Panc1 (cell line): ENCODE data around the gene LRRC23. TPM values are rescaled to one million over a fixed set of nuclear protein-coding genes. Genes with fewer than 3 reads are reported as not detected.

Experiments used
- ATAC-seq: fragments of 200-7000 bp; cut with Tn5 transposase; 2 replicates; pipeline ENCODE4 v1.9.1; 2020; ENCODE audit warnings: mild to moderate bottlenecking, moderate library complexity
- BruUV-seq: library from RNA; stranded (reverse); fragments of 400-500 nt; replicated peaks from 2 replicates; lab custom pipeline; 2021; lab: Mats Ljungman, UMichigan
- CTCF ChIA-PET: fragments of 300-600 bp; sonication (Branson Sonifier 250); formaldehyde crosslinking; loops from one replicate; lab custom pipeline; 2022; ENCODE audit warnings: antibody characterized with exemption; lab: Charles Lee
- POLR2A ChIA-PET: fragments of 300-600 bp; sonication (Branson Sonifier 250); formaldehyde crosslinking; loops from one replicate; lab custom pipeline; 2022; ENCODE audit warnings: antibody characterized with exemption; lab: Charles Lee
- DNase-seq: peaks from one replicate; pipeline ENCODE4 v3.0.0-alpha.2; 2010; ENCODE audit warnings: low read depth, low spot score
- H3K27ac ChIP-seq: 2 replicates; pipeline ENCODE4 v1.5.1; 2011; ENCODE audit warnings: mild to moderate bottlenecking, low read length, inconsistent platforms
- H3K27me3 ChIP-seq: fragments of 200-500 bp; sonication (Bioruptor generic); 2 replicates; pipeline ENCODE4 v1.6.0; 2014; ENCODE audit warnings: low read length, inconsistent platforms; ENCODE audit not compliant: control insufficient read depth, insufficient read depth
- H3K36me3 ChIP-seq: fragments of 200-500 bp; sonication (Bioruptor generic); 2 replicates; pipeline ENCODE4 v1.5.1; 2014; ENCODE audit warnings: inconsistent platforms, mild to moderate bottlenecking, low read length, moderate library complexity; ENCODE audit not compliant: control insufficient read depth, insufficient read depth
- H3K4me1 ChIP-seq: 2 replicates; pipeline ENCODE4 v1.5.1; 2011; ENCODE audit warnings: inconsistent platforms, mild to moderate bottlenecking, low read length, moderate library complexity; ENCODE audit not compliant: control insufficient read depth, insufficient read depth
- H3K4me3 ChIP-seq, 2 experiments: 2 replicates each; pipeline ENCODE4 v1.5.1; 2011 to 2012; ENCODE audit warnings: low read depth in 2 of 2, low read length in 2 of 2, mild to moderate bottlenecking in 2 of 2, inconsistent platforms in 1 of 2, moderate library complexity in 1 of 2
- H3K9me3 ChIP-seq: fragments of 200-500 bp; sonication (Bioruptor generic); 2 replicates; pipeline ENCODE4 v1.5.1; 2014; ENCODE audit warnings: low read depth, mild to moderate bottlenecking, inconsistent platforms, low read length, moderate library complexity; ENCODE audit not compliant: control insufficient read depth, insufficient read depth
- CTCF ChIP-seq: fragments of 450-650 bp; IDR thresholded peaks from 2 replicates; pipeline ENCODE4 v1.5.1; 2017; ENCODE audit warnings: mild to moderate bottlenecking
- POLR2AphosphoS5 ChIP-seq: IDR thresholded peaks from 2 replicates; pipeline ENCODE4 v1.6.1; 2012; ENCODE audit warnings: mild to moderate bottlenecking, low read depth, low read length, moderate library complexity
- REST ChIP-seq, 2 experiments: IDR thresholded peaks; 2 replicates each; pipeline ENCODE4 v1.6.1; 2011 to 2012; ENCODE audit warnings: low read depth in 2 of 2, control low read depth in 1 of 2, low read length in 1 of 2, mild to moderate bottlenecking in 1 of 2, moderate library complexity in 1 of 2; ENCODE audit not compliant: insufficient read depth in 1 of 2
- SIN3A ChIP-seq: IDR thresholded peaks from 2 replicates; pipeline ENCODE4 v1.6.1; 2012; ENCODE audit warnings: low read depth, mild to moderate bottlenecking, low read length, moderate library complexity, borderline replicate concordance; ENCODE audit not compliant: insufficient read depth
- TCF7L2 ChIP-seq: IDR thresholded peaks from 2 replicates; pipeline ENCODE4 v1.6.1; 2011; ENCODE audit warnings: mild to moderate bottlenecking, low read depth, low read length, inconsistent platforms
- in situ Hi-C: cut with HindIII; loops from 2 replicates; pipeline ENCODE4 v1.10.0; 2016; ENCODE audit warnings: low sequenced_read_pairs, low pct_unique_long_range_greater_than_20kb
- intact Hi-C: fragments of 100-400 bp; cut with micrococcal nuclease; formaldehyde crosslinking; loops from one replicate; pipeline ENCODE4 v1.10.0; 2022; ENCODE audit not compliant: unreplicated experiment
- total RNA-seq: library from RNA; stranded (reverse); gene quantifications from one replicate; pipeline ENCODE4 v1.2.1, GENCODE V29; 2021; ENCODE audit not compliant: unreplicated experiment

The LRRC23 gene
- total RNA-seq, 1 experiment from 2014 or later, result 6.5 TPM

GRCh38 chr12:6899427-6899826 is 5.2 kb upstream of the LRRC23 start:
- no peak for DNase-seq
- in situ Hi-C loops, result no loop called here
- BruUV-seq, result no TSS peak
- Histone ChIP-seq H3K36me3 (no peaks in the 10 kb centered on the region), H3K27me3 (no peaks in the 10 kb centered on the region), H3K4me1 (no peaks in the 10 kb centered on the region; the same call in 1 of the 2 replicates), H3K4me3 (no peak overlapping the region), H3K27ac (no peak overlapping the region), H3K9me3 (no peaks in the 10 kb centered on the region)
- TF ChIP-seq POLR2AphosphoS5, result no peak
- no peak for TF ChIP-seq REST (IDR thresholded peaks at IDR 0.05; ENCODE audit: insufficient read depth in 1 of 2, low read depth in 2 of 2, low read length in 1 of 2)
- TF ChIP-seq SIN3A, result no peak
- TF ChIP-seq TCF7L2, result no peak
- TF ChIP-seq CTCF, result no peak
- intact Hi-C loops, result no loop called here
- POLR2A ChIA-PET, result interaction anchor here (0.5 kb wide), 1 partner anchor 14 kb away, joined by 3 read pairs; no protein-coding TSS in a partner anchor
- CTCF ChIA-PET, result no interaction called here
- ATAC-seq, result no peak

- ChIA-PET CTCF (no interaction called here), POLR2A (no interaction called here)
- Histone ChIP-seq H3K36me3 (no peaks in the 10 kb centered on the region), H3K27me3 (no peaks in the 10 kb centered on the region), H3K27ac (no peak overlapping the region), H3K9me3 (no peaks in the 10 kb centered on the region), H3K4me1 (no peaks in the 10 kb centered on the region; the same call in 1 of the 2 replicates), H3K4me3 (no peak overlapping the region)
- intact Hi-C loops, result no loop called here
- ATAC-seq, result no peak
- in situ Hi-C loops, result no loop called here
- TF ChIP-seq CTCF (no peak), REST (IDR thresholded peaks at IDR 0.05; ENCODE audit: insufficient read depth in 1 of 2, low read depth in 2 of 2, low read length in 1 of 2) (no peak), SIN3A (no peak), POLR2AphosphoS5 (no peak), TCF7L2 (no peak)
- no peak for DNase-seq
- no TSS peak for BruUV-seq
Observed at GRCh38 chr12:6899837-6900519, 4.6 kb upstream of the LRRC23 start.
